ENCODE data around the gene PECR. TPM values are rescaled to one million over a fixed set of nuclear protein-coding genes. Genes with fewer than 3 reads are reported as not detected.

PECR gene
- total RNA-seq, 1 donor from 2014 or later, result 7.4 TPM

Other genes with a start within 250 kb of the PECR start
- 0.60 TPM for gene MREG, start 68.3 kb downstream of the PECR start, total RNA-seq
- 0.24 TPM for gene TMEM169, start 110 bp upstream of the PECR start, total RNA-seq
- 113 TPM for gene XRCC5, start 27.5 kb upstream of the PECR start, total RNA-seq

All from Right ventricle myocardium inferior (tissue), 1 donor.